GM12878 (cell line): Measurements from ENCODE around the gene AHR. TPM values are rescaled to one million over a fixed set of nuclear protein-coding genes. Genes with fewer than 3 reads are reported as not detected.

Source experiments
- ATAC-seq: fragments of 200-7000 bp; cut with Tn5 transposase; 3 replicates; pipeline ENCODE4 v1.9.1; 2020; ENCODE audit warnings: mild to moderate bottlenecking, moderate library complexity
- Bru-seq: library from RNA; stranded (reverse); fragments of 400-500 nt; gene quantifications from one replicate; lab custom pipeline; 2021; lab: Mats Ljungman, UMichigan
- BruChase-seq, 2 experiments: library from RNA; stranded (reverse); fragments of 400-500 nt; gene quantifications; one replicate each; lab custom pipeline; 2021; lab: Mats Ljungman, UMichigan
- BruUV-seq: library from RNA; stranded (reverse); fragments of 400-500 nt; replicated peaks from 2 replicates; lab custom pipeline; 2021; lab: Mats Ljungman, UMichigan
- CTCF ChIA-PET: fragments of 300-600 bp; sonication (Branson Sonifier 250); formaldehyde crosslinking; extraction: SDS; loops from one replicate; lab custom pipeline; 2021; ENCODE audit warnings: inconsistent platforms; lab: Yijun Ruan, JAX
- POLR2A ChIA-PET: fragments of 350-600 bp; formaldehyde crosslinking; extraction: SDS; loops from one replicate; lab custom pipeline; 2021; ENCODE audit warnings: inconsistent platforms; lab: Charles Lee
- RAD21 ChIA-PET: fragments of 300-600 bp; sonication (Branson Sonifier 250); formaldehyde crosslinking; loops from one replicate; lab custom pipeline; 2023; ENCODE audit warnings: antibody characterized with exemption; ENCODE audit not compliant: unreplicated experiment; lab: Charles Lee
- SMC1A ChIA-PET: fragments of 300-600 bp; sonication (Branson Sonifier 250); formaldehyde crosslinking; loops from one replicate; lab custom pipeline; 2023; ENCODE audit not compliant: unreplicated experiment, uncharacterized antibody; lab: Charles Lee
- DNase-seq: peaks from one replicate; pipeline ENCODE4 v3.0.0-alpha.2; 2011; ENCODE audit warnings: low read depth, low spot score
- FAIRE-seq: peaks from 3 replicates; lab custom pipeline; 2011; peaks lifted over from hg19 to GRCh38; lab: Jason Lieb, UNC
- H2AFZ ChIP-seq: 2 replicates; pipeline ENCODE4 v1.6.0; 2011; ENCODE audit warnings: low read depth, low read length, control low read depth; ENCODE audit not compliant: control insufficient read depth
- H3K27ac ChIP-seq: 2 replicates; pipeline ENCODE4 v1.5.1; 2011; ENCODE audit warnings: control low read depth; ENCODE audit not compliant: control insufficient read depth, insufficient read depth
- H3K27me3 ChIP-seq, 2 experiments: replicated peaks in 1 of 2; 2 replicates each; pipeline versions ENCODE4 v1.6.0 to v1.6.1; 2011; ENCODE audit warnings: low read length in 1 of 2; ENCODE audit not compliant: control insufficient read depth in 2 of 2, insufficient read depth in 2 of 2
- H3K36me3 ChIP-seq, 2 experiments: 2 replicates each; pipeline ENCODE4 v1.5.1; 2011; ENCODE audit warnings: low read length in 1 of 2; ENCODE audit not compliant: control insufficient read depth in 2 of 2, insufficient read depth in 2 of 2
- H3K4me1 ChIP-seq: 2 replicates; pipeline ENCODE4 v1.6.1; 2011; ENCODE audit warnings: mild to moderate bottlenecking, low read length, moderate library complexity, mixed read lengths; ENCODE audit not compliant: control insufficient read depth, insufficient read depth
- H3K4me2 ChIP-seq: 2 replicates; pipeline ENCODE4 v1.6.0; 2011; ENCODE audit warnings: control low read depth; ENCODE audit not compliant: control insufficient read depth, insufficient read depth
- H3K4me3 ChIP-seq: fragments of 200-600 bp; sonication (generic); 2 replicates; pipeline ENCODE4 v1.5.1; 2016
- H3K79me2 ChIP-seq: 2 replicates; pipeline ENCODE4 v1.6.0; 2011; ENCODE audit warnings: low read length; ENCODE audit not compliant: control insufficient read depth, insufficient read depth
- H3K9ac ChIP-seq: 2 replicates; pipeline ENCODE4 v1.8.0; 2011; ENCODE audit warnings: low read length, control low read depth, mixed read lengths; ENCODE audit not compliant: control insufficient read depth, insufficient read depth
- H3K9me3 ChIP-seq: replicated peaks from 3 replicates; pipeline ENCODE4 v1.5.1; 2011; ENCODE audit warnings: mild to moderate bottlenecking, low read length; ENCODE audit not compliant: control insufficient read depth, insufficient read depth
- H4K20me1 ChIP-seq: 2 replicates; pipeline ENCODE4 v1.6.0; 2011; ENCODE audit not compliant: control insufficient read depth, insufficient read depth
- ASH2L ChIP-seq: fragments of 300-600, 200-600 bp; sonication (generic); IDR thresholded peaks from 2 replicates; pipeline ENCODE4 v1.6.1; 2017; ENCODE audit warnings: low read depth, mild to moderate bottlenecking, borderline replicate concordance
- BHLHE40 ChIP-seq, 2 experiments: fragments of 450-650 bp in 1 of 2; IDR thresholded peaks; 2 replicates each; pipeline ENCODE4 v1.6.1; 2011 to 2017; ENCODE audit warnings: low read depth in 2 of 2, borderline replicate concordance in 1 of 2, improper control_type of control experiment in 1 of 2, low read length in 1 of 2, mild to moderate bottlenecking in 1 of 2
- BRCA1 ChIP-seq: IDR thresholded peaks from 2 replicates; pipeline ENCODE4 v1.6.1; 2011; ENCODE audit warnings: low read depth, low read length, improper control_type of control experiment
- CBX5 ChIP-seq: sonication (generic); IDR thresholded peaks from 2 replicates; pipeline ENCODE4 v1.6.1; 2016; ENCODE audit warnings: low read depth, moderate library complexity, mild to moderate bottlenecking, inconsistent platforms
- ETV6 ChIP-seq, 2 experiments: fragments of 450-650 bp in 1 of 2; IDR thresholded peaks in 1 of 2; conservative IDR thresholded peaks in 1 of 2; 2 replicates each; pipeline ENCODE4 v1.6.1; 2014; ENCODE audit warnings: antibody characterized with exemption in 1 of 2, borderline replicate concordance in 1 of 2, low read depth in 1 of 2, mild to moderate bottlenecking in 1 of 2, moderate library complexity in 1 of 2
- FOXK2 ChIP-seq: fragments of 450-650 bp; IDR thresholded peaks from 2 replicates; pipeline ENCODE4 v1.6.1; 2017; ENCODE audit warnings: mild to moderate bottlenecking, moderate library complexity
- GATAD2B ChIP-seq: fragments of 450-650 bp; conservative IDR thresholded peaks from 2 replicates; pipeline ENCODE4 v1.6.1; 2017; ENCODE audit warnings: low read depth, mild to moderate bottlenecking, moderate library complexity
- IKZF1 ChIP-seq: fragments of 450-650 bp; conservative IDR thresholded peaks from 2 replicates; pipeline ENCODE4 v1.6.1; 2017; ENCODE audit warnings: antibody characterized with exemption, mild to moderate bottlenecking
- KDM1A ChIP-seq: fragments of 200-600 bp; sonication (generic); IDR thresholded peaks from 2 replicates; pipeline ENCODE4 v1.6.1; 2016; ENCODE audit warnings: borderline replicate concordance
- RAD21 ChIP-seq: IDR thresholded peaks from 2 replicates; pipeline ENCODE4 v1.6.1; 2011; ENCODE audit warnings: mild to moderate bottlenecking, low read depth, low read length, moderate library complexity; ENCODE audit not compliant: insufficient read depth
- SIN3A ChIP-seq: IDR thresholded peaks from 2 replicates; pipeline ENCODE4 v1.6.1; 2012; ENCODE audit warnings: low read depth, low read length, improper control_type of control experiment
- TCF7 ChIP-seq: IDR thresholded peaks from 2 replicates; pipeline ENCODE4 v1.6.1; 2014; ENCODE audit warnings: antibody characterized with exemption, borderline replicate concordance
- WGBS: methylation state at CpG from one replicate; pipeline ENCODE4 v1.1.6; 2016; ENCODE audit warnings: low lambda C conversion rate; ENCODE audit not compliant: insufficient replicate concordance, insufficient coverage; ENCODE audit errors: missing lambda C conversion rate; 5-methylcytosine and 5-hydroxymethylcytosine counted together
- in situ Hi-C: fragments of 300-500 bp; cut with MboI; formaldehyde crosslinking; loops from 9 replicates; pipeline ENCODE4 v1.14.3; 2018; ENCODE audit warnings: mixed read lengths
- intact Hi-C: fragments of 100-400 bp; cut with micrococcal nuclease; formaldehyde crosslinking; loops from one replicate; pipeline ENCODE4 v1.14.2; 2022; ENCODE audit not compliant: unreplicated experiment
- long read RNA-seq, 2 experiments: library from polyadenylated mRNA; unstranded; transcript quantifications; one replicate each; pipeline ENCODE4 v2.0.0, GENCODE V29; 2019 to 2020
- polyA minus RNA-seq, 3 experiments: library from RNA; depleted of rRNA, polyadenylated mRNA; stranded (reverse); fragments of >200 nt; gene quantifications; 2 replicates each; pipeline ENCODE4 v1.2.3, GENCODE V29; 2011
- polyA plus RNA-seq, 11 experiments: library from polyadenylated mRNA; depleted of rRNA in 4 of 11; unstranded in 6 of 11; stranded (reverse) in 5 of 11; fragments of >200 nt; fragmentation: Nextera tagmentation in 4 of 11; fragmentation: Illumina TruSeq in 1 of 11; extraction: Ambion mirVana in 4 of 11; extraction: Trizol in 1 of 11; gene quantifications; 1 replicate in 1 of 11; 2 replicates in 10 of 11; pipeline versions ENCODE4 v1.2.1 to v1.2.3, GENCODE V29; 2011 to 2016; ENCODE audit warnings: inconsistent platforms in 2 of 11, missing spikeins in 2 of 11, low read depth in 1 of 11
- total RNA-seq, 4 experiments: library from RNA; depleted of rRNA in 3 of 4; stranded (reverse); fragments of >200 nt in 3 of 4; fragmentation: Illumina TruSeq in 1 of 4; extraction: Trizol in 1 of 4; gene quantifications; 2 replicates each; pipeline versions ENCODE4 v1.2.1 to v1.2.3, GENCODE V29; 2013 to 2021
- TF ChIP-seq, protein P1 (sequence below): fragments of 450-650 bp; IDR thresholded peaks from 2 replicates; pipeline ENCODE4 v1.6.1; 2016; ENCODE audit warnings: mild to moderate bottlenecking
- TF ChIP-seq, protein P2 (sequence below): IDR thresholded peaks from 2 replicates; pipeline ENCODE4 v1.6.1; 2012; ENCODE audit warnings: low read depth, low read length, improper control_type of control experiment
- TF ChIP-seq, protein P3 (sequence below): fragments of 450-650 bp; IDR thresholded peaks from 2 replicates; pipeline ENCODE4 v1.6.1; 2014; ENCODE audit warnings: mild to moderate bottlenecking

AHR gene
- total RNA-seq (2013; cell fraction: nucleolus; rRNA removed), result 36.4 and 49.5 TPM in 2 replicates
- 16.9 and 23.0 TPM in 2 replicates for total RNA-seq (2014; rRNA removed)
- total RNA-seq (2014; rRNA removed; fragmentation: Illumina TruSeq; extraction: Trizol), result 14.3 and 16.0 TPM in 2 replicates
- total RNA-seq (2021), result 10.3 and 11.9 TPM in 2 replicates
- polyA plus RNA-seq (2011; ENCODE audit: low read depth), result 3.6 TPM
- polyA plus RNA-seq (2011; rRNA removed), result 1.7 and 2.2 TPM in 2 replicates
- polyA plus RNA-seq (2011; cell fraction: cytosol; rRNA removed), result 0.95 and 1.3 TPM in 2 replicates
- polyA plus RNA-seq (2011; cell fraction: nucleus; rRNA removed), result 1.6 and 2.3 TPM in 2 replicates
- 4.4 and 6.7 TPM in 2 replicates for polyA plus RNA-seq (2012)
- polyA plus RNA-seq (2014; fragmentation: Illumina TruSeq; extraction: Trizol), result 8.3 and 9.6 TPM in 2 replicates
- 1 to 10 TPM; 1.7 to 1.9 TPM for polyA plus RNA-seq (2014; fragmentation: Nextera tagmentation; extraction: Ambion mirVana)
- 3.3 and 3.8 TPM in 2 replicates for polyA plus RNA-seq (2014; rRNA removed)
- 1 to 10 TPM; 4.1 to 4.9 TPM for polyA plus RNA-seq (2016; fragmentation: Nextera tagmentation; extraction: Ambion mirVana)
- 1.5 and 6.5 TPM in 2 replicates for polyA minus RNA-seq (2011; rRNA and poly(A)+ RNA removed)
- 1.9 and 4.0 TPM in 2 replicates for polyA minus RNA-seq (2011; cell fraction: cytosol; rRNA and poly(A)+ RNA removed)
- 5.7 and 7.2 TPM in 2 replicates for polyA minus RNA-seq (2011; cell fraction: nucleus; rRNA and poly(A)+ RNA removed)
- percentile 42 among the genes with signal in this experiment for Bru-seq, nascent RNA
- percentile 41 among the genes with signal in this experiment for BruChase-seq, experiment 1, labeled RNA remaining after a 6-hour chase
- percentile 55 among the genes with signal in this experiment for BruChase-seq, experiment 2, labeled RNA remaining after a 2-hour chase
- long read RNA-seq, experiment 1, result 0 reads
- long read RNA-seq, experiment 2, partial matches to known transcripts, result 4 of 6 reads
- long read RNA-seq, experiment 2, other reads (novel, unspliced or antisense), result 2 of 6 reads

DNA sequence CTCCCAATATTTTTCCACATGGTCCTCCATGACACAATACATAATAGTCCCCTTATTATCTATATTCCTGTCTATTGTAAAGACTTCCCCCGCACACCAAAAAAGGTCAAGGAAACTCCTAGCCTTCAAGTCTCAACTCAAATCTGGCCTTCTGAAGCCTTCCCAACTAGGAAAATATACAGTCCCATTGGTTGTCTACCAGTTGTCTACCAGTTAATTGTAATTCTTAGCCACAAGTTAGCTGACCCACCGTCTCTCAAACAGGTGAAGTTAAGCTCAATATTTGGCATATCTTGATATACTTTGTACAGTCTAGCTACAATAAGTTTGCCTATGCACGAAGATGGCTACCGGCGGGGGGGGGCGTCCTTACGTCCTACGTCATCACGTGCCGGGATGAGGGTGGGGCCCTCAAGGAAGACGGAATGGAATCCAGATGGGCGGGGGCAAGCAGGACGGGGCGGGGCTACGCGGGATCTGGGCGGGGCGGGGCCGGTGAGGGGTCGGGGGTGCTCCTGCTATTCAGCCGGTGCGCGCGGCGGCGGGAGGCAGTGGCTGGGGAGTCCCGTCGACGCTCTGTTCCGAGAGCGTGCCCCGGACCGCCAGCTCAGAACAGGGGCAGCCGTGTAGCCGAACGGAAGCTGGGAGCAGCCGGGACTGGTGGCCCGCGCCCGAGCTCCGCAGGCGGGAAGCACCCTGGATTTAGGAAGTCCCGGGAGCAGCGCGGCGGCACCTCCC is at the start of gene AHR:
Gene AHR, plus strand, starts transcription at position 551 of the 738 bp plus-strand sequence. CDS start 613 bp downstream, outside the sequence.
- no peaks in the 10 kb centered on the region for H3K36me3 ChIP-seq
- RAD21 ChIA-PET, result interaction anchor here (0.7 to 2.9 kb wide), 14 partner anchors 11 to 315 kb away, joined by 3 to 12 read pairs (median 5); no protein-coding TSS in a partner anchor
- peaks cover 6% of the 10 kb centered on the region; the same call in 1 of the 2 replicates for H3K4me1 ChIP-seq
- intact Hi-C loops, result loop anchor here (2.0 to 5.0 kb wide), 3 partner anchors 63 to 139 kb away; no protein-coding TSS in a partner anchor
- H2AFZ ChIP-seq, result peak within 1 kb of the TSS; percentile 98
- H3K27me3 ChIP-seq, result no peaks in the 10 kb centered on the region
- no peaks in the 10 kb centered on the region for H4K20me1 ChIP-seq
- peak within 1 kb of the TSS; percentile 77 for H3K9ac ChIP-seq
- WGBS, result 2% methylated on average over 36 of the region's 46 CpGs
- CTCF ChIA-PET, result interaction anchor here (0.9 to 5.7 kb wide), 12 partner anchors 9 to 354 kb away, joined by 3 to 24 read pairs (median 4); no protein-coding TSS in a partner anchor
- peak within 1 kb of the TSS; percentile 89 for H3K4me3 ChIP-seq
- in situ Hi-C loops, result loop anchor here (5.0 kb wide), 1 partner anchor 311 kb away; no protein-coding TSS in a partner anchor
- ATAC-seq, result peak; percentile 79
- H3K79me2 ChIP-seq, result peaks cover 32% of the 10 kb centered on the region
- peak within 1 kb of the TSS; percentile 73 for H3K4me2 ChIP-seq
- peak; percentile 62 for DNase-seq
- BruUV-seq, result no TSS peak
- no peaks in the 10 kb centered on the region; the same call in 2 of the 3 replicates for H3K9me3 ChIP-seq
- SMC1A ChIA-PET, result interaction anchor here (0.6 to 2.8 kb wide), 18 partner anchors 8 to 474 kb away, joined by 3 to 17 read pairs (median 4); no protein-coding TSS in a partner anchor
- no peak for FAIRE-seq
- POLR2A ChIA-PET, result interaction anchor here (0.6 to 1.8 kb wide), 6 partner anchors 9 to 228 kb away, joined by 3 to 8 read pairs (median 3); no protein-coding TSS in a partner anchor
- peak within 1 kb of the TSS; percentile 61 for H3K27ac ChIP-seq
- TF ChIP-seq ETV6 (conservative IDR thresholded peaks at IDR 0.05 in 1 of 2, IDR thresholded peaks at IDR 0.05 in 1 of 2; ENCODE audit: borderline replicate concordance in 1 of 2, low read depth in 1 of 2), result no peak
- TF ChIP-seq BHLHE40 (IDR thresholded peaks at IDR 0.05; ENCODE audit: borderline replicate concordance in 1 of 2, low read depth in 2 of 2, low read length in 1 of 2), result peak; percentile 61 to 68; a peak in 3 of 4 replicates
- no peak for TF ChIP-seq BRCA1
- TF ChIP-seq CBX5, result 0 out of 2 replicates have a peak, but pooled peaks have one; percentile 29
- no peak for TF ChIP-seq RAD21
- TF ChIP-seq, protein P1, sequence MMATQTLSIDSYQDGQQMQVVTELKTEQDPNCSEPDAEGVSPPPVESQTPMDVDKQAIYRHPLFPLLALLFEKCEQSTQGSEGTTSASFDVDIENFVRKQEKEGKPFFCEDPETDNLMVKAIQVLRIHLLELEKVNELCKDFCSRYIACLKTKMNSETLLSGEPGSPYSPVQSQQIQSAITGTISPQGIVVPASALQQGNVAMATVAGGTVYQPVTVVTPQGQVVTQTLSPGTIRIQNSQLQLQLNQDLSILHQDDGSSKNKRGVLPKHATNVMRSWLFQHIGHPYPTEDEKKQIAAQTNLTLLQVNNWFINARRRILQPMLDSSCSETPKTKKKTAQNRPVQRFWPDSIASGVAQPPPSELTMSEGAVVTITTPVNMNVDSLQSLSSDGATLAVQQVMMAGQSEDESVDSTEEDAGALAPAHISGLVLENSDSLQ, result no peak
- TF ChIP-seq, protein P2, sequence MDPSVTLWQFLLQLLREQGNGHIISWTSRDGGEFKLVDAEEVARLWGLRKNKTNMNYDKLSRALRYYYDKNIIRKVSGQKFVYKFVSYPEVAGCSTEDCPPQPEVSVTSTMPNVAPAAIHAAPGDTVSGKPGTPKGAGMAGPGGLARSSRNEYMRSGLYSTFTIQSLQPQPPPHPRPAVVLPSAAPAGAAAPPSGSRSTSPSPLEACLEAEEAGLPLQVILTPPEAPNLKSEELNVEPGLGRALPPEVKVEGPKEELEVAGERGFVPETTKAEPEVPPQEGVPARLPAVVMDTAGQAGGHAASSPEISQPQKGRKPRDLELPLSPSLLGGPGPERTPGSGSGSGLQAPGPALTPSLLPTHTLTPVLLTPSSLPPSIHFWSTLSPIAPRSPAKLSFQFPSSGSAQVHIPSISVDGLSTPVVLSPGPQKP, result no peak
- no peak for TF ChIP-seq FOXK2
- TF ChIP-seq, protein P3, sequence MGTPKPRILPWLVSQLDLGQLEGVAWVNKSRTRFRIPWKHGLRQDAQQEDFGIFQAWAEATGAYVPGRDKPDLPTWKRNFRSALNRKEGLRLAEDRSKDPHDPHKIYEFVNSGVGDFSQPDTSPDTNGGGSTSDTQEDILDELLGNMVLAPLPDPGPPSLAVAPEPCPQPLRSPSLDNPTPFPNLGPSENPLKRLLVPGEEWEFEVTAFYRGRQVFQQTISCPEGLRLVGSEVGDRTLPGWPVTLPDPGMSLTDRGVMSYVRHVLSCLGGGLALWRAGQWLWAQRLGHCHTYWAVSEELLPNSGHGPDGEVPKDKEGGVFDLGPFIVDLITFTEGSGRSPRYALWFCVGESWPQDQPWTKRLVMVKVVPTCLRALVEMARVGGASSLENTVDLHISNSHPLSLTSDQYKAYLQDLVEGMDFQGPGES, result no peak
- TF ChIP-seq KDM1A, result no peak
- TF ChIP-seq IKZF1, result no peak; the same call in 1 of the 2 replicates
- no peak for TF ChIP-seq ASH2L
- no peak for TF ChIP-seq TCF7
- no peak; the same call in 1 of the 2 replicates for TF ChIP-seq GATAD2B
- TF ChIP-seq SIN3A, result no peak
